Suprapubic skin (tissue), 4 donors: ENCODE data around the gene ARL6IP6. TPM values are rescaled to one million over a fixed set of nuclear protein-coding genes. Genes with fewer than 3 reads are reported as not detected.
"Not testable (repeated sequence)": the region's sequence is repeated elsewhere in the genome, so short reads cannot be mapped to it uniquely, and the experiment has no call there.

Experiments
- DNase-seq, 2 donors: peaks; one replicate each; pipeline ENCODE4 v3.0.0-alpha.2; 2019; ENCODE audit warnings: low spot score in 2 of 2
- H3K27ac ChIP-seq: fragments of 200-600 bp; sonication (generic); one replicate; pipeline ENCODE4 v1.5.1; 2019
- H3K27me3 ChIP-seq: fragments of 200-600 bp; sonication (generic); one replicate; pipeline ENCODE4 v1.5.1; 2019
- H3K36me3 ChIP-seq: fragments of 200-600 bp; sonication (generic); one replicate; pipeline ENCODE4 v1.5.1; 2019
- H3K4me1 ChIP-seq: fragments of 200-600 bp; sonication (generic); one replicate; pipeline ENCODE4 v1.5.1; 2019
- H3K4me3 ChIP-seq: fragments of 200-600 bp; sonication (generic); one replicate; pipeline ENCODE4 v1.5.1; 2019; ENCODE audit warnings: mild to moderate bottlenecking
- H3K9me3 ChIP-seq: fragments of 200-600 bp; sonication (generic); one replicate; pipeline ENCODE4 v1.5.1; 2019
- EP300 ChIP-seq: sonication (generic); formaldehyde crosslinking; IDR thresholded peaks from one replicate; pipeline ENCODE4 v1.6.1; 2017; ENCODE audit warnings: antibody characterized with exemption
- POLR2A ChIP-seq, 2 donors: fragments of 450-650 bp; IDR thresholded peaks; one replicate each; pipeline ENCODE4 v1.6.1; 2017; ENCODE audit warnings: antibody characterized with exemption in 2 of 2, mild to moderate bottlenecking in 2 of 2, moderate library complexity in 2 of 2
- POLR2AphosphoS5 ChIP-seq, 3 donors: sonication (generic); formaldehyde crosslinking; IDR thresholded peaks; one replicate each; pipeline ENCODE4 v1.6.1; 2017; ENCODE audit warnings: antibody characterized with exemption in 3 of 3
- WGBS: methylation state at CpG from one replicate; pipeline ENCODE4 v1.1.5; 2018; 5-methylcytosine and 5-hydroxymethylcytosine counted together
- total RNA-seq, 4 donors: library from RNA; depleted of rRNA; stranded (reverse); fragments of >200 nt; gene quantifications; one replicate each; pipeline ENCODE4 v1.1.0, GENCODE V29; 2016
- TF ChIP-seq, protein P1 (sequence below), 2 donors: fragments of 200-600 bp in 1 of 2; fragments of 450-650 bp in 1 of 2; sonication (generic) in 1 of 2; IDR thresholded peaks; one replicate each; pipeline ENCODE4 v1.5.1; 2016 to 2019; ENCODE audit warnings: antibody characterized with exemption in 2 of 2, mild to moderate bottlenecking in 1 of 2, moderate library complexity in 1 of 2

ARL6IP6 gene
- total RNA-seq, 4 donors from 2014 or later: 18.6 to 43.9 (median 31.3) TPM

DNA sequence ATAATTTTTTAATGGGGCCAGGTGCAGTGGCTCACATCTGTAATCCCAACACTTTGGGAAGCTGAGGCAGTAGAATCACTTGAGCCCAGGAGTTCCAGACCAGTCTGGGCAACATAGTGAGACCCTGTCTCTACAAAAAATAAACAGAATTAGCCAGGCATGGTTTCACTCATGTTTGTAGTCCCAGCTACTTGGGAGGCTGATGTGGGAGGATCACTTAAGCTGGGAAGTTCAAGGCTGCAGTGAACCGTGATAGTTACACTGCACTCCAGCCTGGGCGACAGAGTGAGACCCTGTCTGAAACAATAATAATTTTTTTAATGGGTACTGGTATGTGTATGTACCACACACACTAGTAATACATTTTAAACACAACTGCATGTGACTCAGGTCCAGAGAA lies 2.4 kb downstream of the ARL6IP6 start:
- no peak overlapping the region for H3K4me3 ChIP-seq
- WGBS: 67% methylated on average over 2 of the region's 2 CpGs

DNA sequence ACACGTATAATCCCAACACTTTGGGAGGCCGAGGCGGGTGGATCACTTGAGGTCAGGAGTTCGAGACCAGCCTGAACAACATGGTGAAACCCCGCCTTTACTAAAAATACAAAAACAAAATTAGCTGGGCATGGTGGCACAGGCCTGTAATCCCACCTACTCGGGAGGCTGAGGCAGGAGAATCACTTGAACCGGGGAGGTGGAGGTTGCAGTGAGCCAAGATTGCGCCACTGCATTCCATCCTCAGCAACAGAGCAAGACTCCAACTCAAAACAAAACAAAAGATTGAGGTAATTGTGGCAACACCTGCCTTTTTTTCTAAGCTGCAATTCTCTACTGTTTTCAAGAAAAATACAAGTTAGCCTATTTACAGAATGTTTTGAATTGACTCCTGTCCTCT lies 4.2 kb downstream of the ARL6IP6 start:
- whole genome bisulfite sequencing: 84% methylated on average over 8 of the region's 8 CpGs
- peaks cover 46% of the 10 kb centered on the region for H3K4me1 ChIP-seq
- H3K27me3 ChIP-seq: not testable (repeated sequence)

More for the DNA sequence above, 2.4 kb downstream of the ARL6IP6 start:
- no peak for DNase-seq
- no peaks in the 10 kb centered on the region for H3K36me3 ChIP-seq
- TF ChIP-seq POLR2A (IDR thresholded peaks at IDR 0.05): no peak
- TF ChIP-seq, protein P1, sequence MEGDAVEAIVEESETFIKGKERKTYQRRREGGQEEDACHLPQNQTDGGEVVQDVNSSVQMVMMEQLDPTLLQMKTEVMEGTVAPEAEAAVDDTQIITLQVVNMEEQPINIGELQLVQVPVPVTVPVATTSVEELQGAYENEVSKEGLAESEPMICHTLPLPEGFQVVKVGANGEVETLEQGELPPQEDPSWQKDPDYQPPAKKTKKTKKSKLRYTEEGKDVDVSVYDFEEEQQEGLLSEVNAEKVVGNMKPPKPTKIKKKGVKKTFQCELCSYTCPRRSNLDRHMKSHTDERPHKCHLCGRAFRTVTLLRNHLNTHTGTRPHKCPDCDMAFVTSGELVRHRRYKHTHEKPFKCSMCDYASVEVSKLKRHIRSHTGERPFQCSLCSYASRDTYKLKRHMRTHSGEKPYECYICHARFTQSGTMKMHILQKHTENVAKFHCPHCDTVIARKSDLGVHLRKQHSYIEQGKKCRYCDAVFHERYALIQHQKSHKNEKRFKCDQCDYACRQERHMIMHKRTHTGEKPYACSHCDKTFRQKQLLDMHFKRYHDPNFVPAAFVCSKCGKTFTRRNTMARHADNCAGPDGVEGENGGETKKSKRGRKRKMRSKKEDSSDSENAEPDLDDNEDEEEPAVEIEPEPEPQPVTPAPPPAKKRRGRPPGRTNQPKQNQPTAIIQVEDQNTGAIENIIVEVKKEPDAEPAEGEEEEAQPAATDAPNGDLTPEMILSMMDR (IDR thresholded peaks at IDR 0.05): no peak
- no peak for TF ChIP-seq POLR2AphosphoS5 (IDR thresholded peaks at IDR 0.05)
- no peak for TF ChIP-seq EP300
- H3K9me3 ChIP-seq: no peaks in the 10 kb centered on the region
- H3K27me3 ChIP-seq: no peaks in the 10 kb centered on the region
- H3K27ac ChIP-seq: no peak overlapping the region
- peaks cover 50% of the 10 kb centered on the region for H3K4me1 ChIP-seq

DNA sequence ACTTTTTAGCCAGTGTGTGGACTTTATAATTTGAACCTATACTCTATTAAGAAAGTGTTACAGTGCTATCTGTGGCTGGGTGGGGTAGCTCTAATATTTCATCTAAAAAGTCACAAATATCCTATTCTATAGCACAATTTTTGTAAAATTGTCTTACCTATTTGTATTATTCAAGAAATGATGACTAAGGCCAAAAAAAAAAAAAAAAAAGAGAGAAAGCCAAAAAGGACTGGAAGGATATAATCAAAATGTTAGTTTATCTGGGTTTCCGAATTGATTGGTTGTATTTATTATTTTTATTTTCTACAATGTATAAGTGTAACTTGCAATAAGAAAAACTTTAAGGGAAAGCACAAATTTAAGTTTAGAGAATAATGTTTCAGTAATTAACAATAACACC lies 5.5 kb downstream of the ARL6IP6 start:
- H3K36me3 ChIP-seq: no peaks in the 10 kb centered on the region
- no peak for DNase-seq
- H3K4me1 ChIP-seq: peaks cover 46% of the 10 kb centered on the region
- no peak overlapping the region for H3K4me3 ChIP-seq
- H3K27me3 ChIP-seq: no peaks in the 10 kb centered on the region
- TF ChIP-seq, protein P1 (IDR thresholded peaks at IDR 0.05): no peak
- TF ChIP-seq POLR2AphosphoS5 (IDR thresholded peaks at IDR 0.05) (no peak), EP300 (no peak), POLR2A (IDR thresholded peaks at IDR 0.05) (no peak)
- no peak overlapping the region for H3K27ac ChIP-seq
- WGBS: 89% methylated on average over 1 of the region's 1 CpG
- H3K9me3 ChIP-seq: no peaks in the 10 kb centered on the region

More for the DNA sequence above, 4.2 kb downstream of the ARL6IP6 start:
- H3K4me3 ChIP-seq, DNase-seq, H3K36me3 ChIP-seq, H3K27ac ChIP-seq, H3K9me3 ChIP-seq: not testable (repeated sequence)

DNA sequence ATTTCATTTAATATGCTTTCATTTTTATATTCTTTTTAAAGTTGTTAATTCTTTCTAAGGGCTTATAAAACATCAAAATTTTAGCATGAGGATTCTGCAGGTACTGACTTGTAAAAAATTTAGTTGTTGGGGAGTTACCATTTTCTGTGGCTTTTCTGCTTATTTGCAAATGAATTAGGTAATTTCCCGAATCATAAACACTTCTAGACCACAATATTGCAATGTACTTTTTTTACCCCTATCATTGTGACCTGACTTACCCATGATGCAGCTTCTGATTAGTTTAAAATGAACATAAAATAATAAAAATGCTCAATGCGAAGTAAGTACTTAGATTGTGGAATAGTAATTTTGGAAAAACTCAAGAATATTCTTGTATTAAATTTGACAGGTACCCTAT lies 11.4 kb downstream of the ARL6IP6 start:
- no peaks in the 10 kb centered on the region for H3K9me3 ChIP-seq
- H3K4me3 ChIP-seq: no peak overlapping the region
- no peaks in the 10 kb centered on the region for H3K36me3 ChIP-seq
- peaks cover 13% of the 10 kb centered on the region for H3K4me1 ChIP-seq
- H3K27me3 ChIP-seq: no peaks in the 10 kb centered on the region
- TF ChIP-seq EP300: no peak
- no peak for TF ChIP-seq POLR2A (IDR thresholded peaks at IDR 0.05)
- TF ChIP-seq, protein P1 (IDR thresholded peaks at IDR 0.05): no peak
- TF ChIP-seq POLR2AphosphoS5 (IDR thresholded peaks at IDR 0.05): no peak
- no peak overlapping the region for H3K27ac ChIP-seq
- 73% methylated on average over 2 of the region's 2 CpGs for WGBS
- DNase-seq: no peak

DNA sequence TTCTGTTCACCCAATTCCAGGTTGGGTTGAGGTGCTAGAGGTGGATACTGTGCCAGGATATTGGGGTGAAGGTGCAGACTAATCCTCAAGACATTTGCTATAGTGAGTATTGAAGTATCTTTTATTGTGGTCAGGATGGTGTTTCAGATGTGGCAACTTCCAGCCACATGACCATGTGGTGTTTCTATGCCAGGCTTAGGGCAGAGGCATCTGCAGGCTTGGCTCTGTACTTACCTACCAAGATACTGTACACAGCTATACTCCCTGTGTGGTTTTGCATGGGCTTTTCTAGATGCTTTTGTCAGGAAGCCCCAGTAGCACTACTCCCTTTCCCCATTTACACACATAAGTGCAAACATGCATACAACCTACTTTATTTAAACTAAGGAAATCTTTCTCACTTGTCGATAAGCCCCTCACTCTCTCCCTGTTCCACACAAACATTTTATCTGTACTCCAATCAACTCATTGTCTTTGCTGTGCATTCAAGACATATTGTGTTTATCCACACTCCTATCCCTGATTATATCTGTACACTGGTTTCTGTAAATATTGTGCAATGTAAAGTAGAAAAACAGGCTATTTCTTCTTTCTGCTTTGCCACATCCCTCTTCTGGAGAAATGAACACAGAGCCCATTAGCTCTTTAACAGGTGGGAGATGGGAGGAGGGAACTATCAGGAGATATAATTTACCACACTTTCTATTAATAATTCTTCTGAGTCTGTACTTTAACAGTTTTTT lies 12.3 kb downstream of the ARL6IP6 start:
- no peaks in the 10 kb centered on the region for H3K9me3 ChIP-seq
- DNase-seq: no peak
- no peak overlapping the region for H3K27ac ChIP-seq
- peaks cover 13% of the 10 kb centered on the region for H3K4me1 ChIP-seq
- H3K4me3 ChIP-seq: no peak overlapping the region
- WGBS: 81% methylated on average over 1 of the region's 1 CpG
- H3K27me3 ChIP-seq: no peaks in the 10 kb centered on the region
- H3K36me3 ChIP-seq: peaks cover 3% of the 10 kb centered on the region
- TF ChIP-seq, protein P1 (IDR thresholded peaks at IDR 0.05): no peak
- TF ChIP-seq POLR2A (IDR thresholded peaks at IDR 0.05): no peak
- TF ChIP-seq EP300: no peak
- TF ChIP-seq POLR2AphosphoS5 (IDR thresholded peaks at IDR 0.05): no peak

DNA sequence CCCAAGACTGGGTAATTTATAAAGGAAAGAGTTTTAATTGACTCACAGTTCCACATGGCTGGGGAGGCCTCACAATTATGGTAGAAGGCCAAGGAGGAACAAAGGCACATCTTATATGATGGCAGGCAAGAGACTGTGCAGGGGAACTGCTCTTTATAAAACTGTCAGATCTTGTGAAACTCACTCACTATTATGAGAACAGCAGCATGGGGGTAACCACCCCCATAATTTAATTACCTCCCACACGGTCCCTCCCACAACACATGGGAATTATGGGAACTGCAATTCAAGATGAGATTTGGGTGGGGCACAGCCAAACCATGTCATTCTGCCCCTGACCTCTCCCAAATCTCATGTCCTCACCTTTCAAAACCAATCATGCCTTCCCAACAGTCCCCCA lies 19.1 kb downstream of the ARL6IP6 start:
- DNase-seq, H3K4me3 ChIP-seq, H3K9me3 ChIP-seq, H3K27ac ChIP-seq, H3K27me3 ChIP-seq, H3K4me1 ChIP-seq: not testable (repeated sequence)
- peaks cover 30% of the 10 kb centered on the region for H3K36me3 ChIP-seq
- WGBS: 81% methylated on average over 1 of the region's 1 CpG
